H9 (cell line): ENCODE results near the gene GJA9. TPM values are rescaled to one million over a fixed set of nuclear protein-coding genes. Genes with fewer than 3 reads are reported as not detected.

Source experiments
- DNase-seq: peaks from one replicate; pipeline ENCODE4 v3.0.0-alpha.2; 2017
- H2AFZ ChIP-seq: one replicate; pipeline ENCODE4 v1.6.1; 2013; ENCODE audit warnings: mild to moderate bottlenecking, low read length, control low read depth, moderate library complexity
- H2AK5ac ChIP-seq: 2 replicates; pipeline ENCODE4 v1.6.1; 2013; ENCODE audit warnings: low read length, control low read depth, mixed read lengths; ENCODE audit not compliant: insufficient read length
- H2BK120ac ChIP-seq: one replicate; pipeline ENCODE4 v1.6.1; 2013; ENCODE audit warnings: low read depth, mild to moderate bottlenecking, low read length, control low read depth, inconsistent platforms; ENCODE audit not compliant: poor library complexity, severe bottlenecking
- H2BK12ac ChIP-seq: 2 replicates; pipeline ENCODE4 v1.6.1; 2013; ENCODE audit warnings: low read length, control low read depth, mixed read lengths, low read depth; ENCODE audit not compliant: insufficient read length
- H2BK15ac ChIP-seq: 2 replicates; pipeline ENCODE4 v1.6.1; 2013; ENCODE audit warnings: low read depth, low read length, control low read depth
- H2BK20ac ChIP-seq: one replicate; pipeline ENCODE4 v1.6.1; 2013; ENCODE audit warnings: low read depth, mild to moderate bottlenecking, low read length, control low read depth, inconsistent platforms; ENCODE audit not compliant: poor library complexity, severe bottlenecking
- H2BK5ac ChIP-seq: 2 replicates; pipeline ENCODE4 v1.6.1; 2013; ENCODE audit warnings: low read length, control low read depth, mixed read lengths; ENCODE audit not compliant: insufficient read length
- H3K14ac ChIP-seq: 2 replicates; pipeline ENCODE4 v1.6.1; 2013; ENCODE audit warnings: low read length, control low read depth; ENCODE audit not compliant: insufficient read depth
- H3K18ac ChIP-seq: 2 replicates; pipeline ENCODE4 v1.6.1; 2013; ENCODE audit warnings: low read depth, mild to moderate bottlenecking, mixed read lengths, low read length, control low read depth; ENCODE audit not compliant: insufficient read length
- H3K23ac ChIP-seq: 2 replicates; pipeline ENCODE4 v1.6.1; 2013; ENCODE audit warnings: low read length, control low read depth, mixed read lengths, low read depth; ENCODE audit not compliant: insufficient read length
- H3K23me2 ChIP-seq: 2 replicates; pipeline ENCODE4 v1.6.1; 2013; ENCODE audit warnings: low read depth, mild to moderate bottlenecking, mixed read lengths, low read length, control low read depth; ENCODE audit not compliant: insufficient read length, poor library complexity, severe bottlenecking
- H3K27ac ChIP-seq: 2 replicates; pipeline ENCODE4 v1.5.1; 2013; ENCODE audit warnings: low read length, control low read depth, mixed read lengths, low read depth; ENCODE audit not compliant: insufficient read length
- H3K27me3 ChIP-seq: 2 replicates; pipeline ENCODE4 v1.6.1; 2013; ENCODE audit warnings: low read length, control low read depth, inconsistent platforms; ENCODE audit not compliant: insufficient read depth
- H3K4ac ChIP-seq: 2 replicates; pipeline ENCODE4 v1.6.1; 2013; ENCODE audit warnings: low read depth, mild to moderate bottlenecking, control low read depth, inconsistent platforms, low read length, moderate library complexity
- H3K4me1 ChIP-seq: 2 replicates; pipeline ENCODE4 v1.6.1; 2013; ENCODE audit warnings: low read length, control low read depth, inconsistent platforms; ENCODE audit not compliant: insufficient read depth
- H3K4me2 ChIP-seq: 2 replicates; pipeline ENCODE4 v1.6.1; 2013; ENCODE audit warnings: low read length, control low read depth, mixed read lengths; ENCODE audit not compliant: insufficient read length, insufficient read depth
- H3K56ac ChIP-seq: 2 replicates; pipeline ENCODE4 v1.6.1; 2013; ENCODE audit warnings: low read depth, mild to moderate bottlenecking, mixed read lengths, low read length, control low read depth; ENCODE audit not compliant: insufficient read length
- H3K79me1 ChIP-seq: 2 replicates; pipeline ENCODE4 v1.6.1; 2013; ENCODE audit warnings: low read depth, mild to moderate bottlenecking, moderate library complexity, low read length, control low read depth, inconsistent platforms; ENCODE audit not compliant: insufficient read depth, poor library complexity, severe bottlenecking
- H3K79me2 ChIP-seq: 2 replicates; pipeline ENCODE4 v1.6.1; 2013; ENCODE audit warnings: low read length, control low read depth, inconsistent platforms; ENCODE audit not compliant: insufficient read depth
- H3K9ac ChIP-seq: 2 replicates; pipeline ENCODE4 v1.6.1; 2013; ENCODE audit warnings: low read length, control low read depth, mixed read lengths; ENCODE audit not compliant: insufficient read length; ENCODE audit errors: extremely low read depth
- H3K9me3 ChIP-seq: one replicate; pipeline ENCODE4 v1.6.1; 2013; ENCODE audit warnings: low read depth, low read length, inconsistent platforms; ENCODE audit not compliant: control insufficient read depth
- H3T11ph ChIP-seq: one replicate; pipeline ENCODE4 v1.6.1; 2013; ENCODE audit warnings: mild to moderate bottlenecking, low read length, control low read depth, inconsistent platforms
- H4K20me1 ChIP-seq: one replicate; pipeline ENCODE4 v1.6.1; 2013; ENCODE audit not compliant: control insufficient read depth, insufficient read length, insufficient read depth
- H4K5ac ChIP-seq: 2 replicates; pipeline ENCODE4 v1.6.1; 2013; ENCODE audit warnings: low read depth, mild to moderate bottlenecking, mixed read lengths, low read length, control low read depth; ENCODE audit not compliant: insufficient read length
- H4K8ac ChIP-seq: replicated peaks from 2 replicates; pipeline ENCODE4 v1.6.1; 2013; ENCODE audit warnings: low read length, control low read depth, mixed read lengths, low read depth; ENCODE audit not compliant: insufficient read length
- H4K91ac ChIP-seq: 2 replicates; pipeline ENCODE4 v1.6.1; 2013; ENCODE audit warnings: low read depth, mild to moderate bottlenecking, moderate library complexity, mixed read lengths, low read length, control low read depth; ENCODE audit not compliant: insufficient read length
- H3K27ac Mint-ChIP-seq, 3 experiments: 2 replicates in 2 of 3; 3 replicates in 1 of 3; pipeline ENCODE4 v1.8.0; 2020 to 2021; ENCODE audit warnings: mixed read lengths in 3 of 3, mild to moderate bottlenecking in 1 of 3, moderate library complexity in 1 of 3
- H3K27me3 Mint-ChIP-seq: 2 replicates; pipeline ENCODE4 v1.8.0; 2021; ENCODE audit warnings: low read depth, mild to moderate bottlenecking, moderate library complexity, mixed read lengths
- H3K36me3 Mint-ChIP-seq, 3 experiments: 2 replicates in 2 of 3; 3 replicates in 1 of 3; pipeline ENCODE4 v1.8.0; 2020 to 2021; ENCODE audit warnings: low read depth in 3 of 3, mixed read lengths in 3 of 3; ENCODE audit not compliant: insufficient read depth in 1 of 3
- H3K4me1 Mint-ChIP-seq, 2 experiments: 2 replicates each; pipeline ENCODE4 v1.8.0; 2020; ENCODE audit warnings: mixed read lengths in 2 of 2
- H3K4me3 Mint-ChIP-seq, 2 experiments: 2 replicates in 1 of 2; 3 replicates in 1 of 2; pipeline ENCODE4 v1.8.0; 2020 to 2021; ENCODE audit warnings: mild to moderate bottlenecking in 2 of 2, mixed read lengths in 2 of 2, moderate library complexity in 1 of 2
- H3K9me3 Mint-ChIP-seq, 2 experiments: 2 replicates in 1 of 2; 3 replicates in 1 of 2; pipeline ENCODE4 v1.8.0; 2020; ENCODE audit warnings: mild to moderate bottlenecking in 2 of 2, mixed read lengths in 2 of 2, moderate library complexity in 1 of 2
- CTCF ChIP-seq: fragments of 200-600 bp; sonication (generic); conservative IDR thresholded peaks from 3 replicates; pipeline ENCODE4 v1.8.0; 2021; ENCODE audit warnings: antibody characterized with exemption, mild to moderate bottlenecking
- WGBS: extraction: QIAGEN DNeasy Blood & Tissue Kit; methylation state at CpG from one replicate; pipeline ENCODE4 v1.1.7; 2013; ENCODE audit warnings: missing lambda C conversion rate, low lambda C conversion rate, mixed read lengths; ENCODE audit not compliant: insufficient read length; ENCODE audit errors: extremely low coverage; 5-methylcytosine and 5-hydroxymethylcytosine counted together
- total RNA-seq: library from RNA; stranded (reverse); gene quantifications from 2 replicates; pipeline ENCODE4 v1.2.1, GENCODE V29; 2021

The GJA9 gene
- total RNA-seq, 1 experiment from 2014 or later, result not detected

DNA sequence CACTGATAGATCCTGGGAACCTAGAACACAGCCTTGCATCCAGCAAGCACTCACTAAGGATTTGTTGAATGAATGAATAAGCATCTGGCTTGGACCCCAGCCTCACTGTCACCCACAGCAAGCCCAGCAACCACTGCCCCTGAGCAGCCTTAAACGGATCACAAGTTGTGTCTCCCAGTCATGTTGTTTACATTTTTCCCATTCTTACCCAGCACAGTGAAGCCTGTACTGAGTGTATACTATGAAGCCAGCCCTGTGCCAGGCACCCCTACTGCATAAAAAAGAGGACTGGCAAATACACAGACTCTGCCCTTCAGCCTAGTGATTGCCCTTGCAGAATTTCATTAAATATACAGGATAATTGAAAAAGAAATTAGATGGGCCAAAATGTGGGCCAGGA, 52.0 kb downstream of the GJA9 start:
- H3K79me2 ChIP-seq, result no peaks in the 10 kb centered on the region
- no peak overlapping the region for H2BK5ac ChIP-seq
- no peaks in the 10 kb centered on the region for H3K79me1 ChIP-seq
- no peak overlapping the region for H2AFZ ChIP-seq
- no peaks in the 10 kb centered on the region for H3K9me3 ChIP-seq
- no peak overlapping the region for H2BK120ac ChIP-seq
- WGBS, result no CpG with 5 or more reads among the region's 1 CpG
- H4K5ac ChIP-seq, result no peak overlapping the region
- no peak overlapping the region for H3K27ac ChIP-seq
- H3K14ac ChIP-seq, result no peak overlapping the region
- no peaks in the 10 kb centered on the region for H3K4me1 ChIP-seq
- no peaks in the 10 kb centered on the region for H3K27me3 ChIP-seq
- no peak overlapping the region for H4K91ac ChIP-seq
- no peak for DNase-seq
- H2AK5ac ChIP-seq, result no peak overlapping the region
- Mint-ChIP-seq H3K4me1 (no peaks in the 10 kb centered on the region), H3K27ac (no peak overlapping the region), H3K36me3 (no peaks in the 10 kb centered on the region), H3K4me3 (no peak overlapping the region), H3K27me3 (peaks cover 17% of the 10 kb centered on the region), H3K9me3 (no peaks in the 10 kb centered on the region)
- H4K8ac ChIP-seq, result no peak overlapping the region
- no peaks in the 10 kb centered on the region for H4K20me1 ChIP-seq
- no peak overlapping the region for H2BK12ac ChIP-seq
- H3K23me2 ChIP-seq, result no peaks in the 10 kb centered on the region
- H3K18ac ChIP-seq, result no peak overlapping the region
- no peak overlapping the region for H3K9ac ChIP-seq
- H2BK20ac ChIP-seq, result no peak overlapping the region
- H2BK15ac ChIP-seq, result no peak overlapping the region
- H3K23ac ChIP-seq, result no peak overlapping the region
- no peak overlapping the region for H3K4ac ChIP-seq
- no peak overlapping the region for H3K56ac ChIP-seq
- H3K4me2 ChIP-seq, result no peak overlapping the region
- H3T11ph ChIP-seq, result no peak overlapping the region
- no peak for TF ChIP-seq CTCF
